Left kidney (tissue), 2 donors: ENCODE data around the gene FIGNL2. TPM values are rescaled to one million over a fixed set of nuclear protein-coding genes. Genes with fewer than 3 reads are reported as not detected.

Experiments
- DNase-seq: peaks from one replicate; pipeline ENCODE4 v3.0.0-alpha.2; 2013
- polyA plus RNA-seq: library from polyadenylated mRNA; unstranded; fragments of 120-200 nt; gene quantifications from one replicate; pipeline ENCODE4 v1.2.1, GENCODE V29; 2013; ENCODE audit not compliant: insufficient read length

FIGNL2 gene
- polyA plus RNA-seq, 1 donor = 3.4 TPM

GRCh38 chr12:51777457-51777856 lies 71.1 kb downstream of the FIGNL2 start:
- no peak for DNase-seq

- no peak for DNase-seq
These were observed 73.6 kb downstream of the FIGNL2 start for GRCh38 chr12:51774933-51775332.

DNA sequence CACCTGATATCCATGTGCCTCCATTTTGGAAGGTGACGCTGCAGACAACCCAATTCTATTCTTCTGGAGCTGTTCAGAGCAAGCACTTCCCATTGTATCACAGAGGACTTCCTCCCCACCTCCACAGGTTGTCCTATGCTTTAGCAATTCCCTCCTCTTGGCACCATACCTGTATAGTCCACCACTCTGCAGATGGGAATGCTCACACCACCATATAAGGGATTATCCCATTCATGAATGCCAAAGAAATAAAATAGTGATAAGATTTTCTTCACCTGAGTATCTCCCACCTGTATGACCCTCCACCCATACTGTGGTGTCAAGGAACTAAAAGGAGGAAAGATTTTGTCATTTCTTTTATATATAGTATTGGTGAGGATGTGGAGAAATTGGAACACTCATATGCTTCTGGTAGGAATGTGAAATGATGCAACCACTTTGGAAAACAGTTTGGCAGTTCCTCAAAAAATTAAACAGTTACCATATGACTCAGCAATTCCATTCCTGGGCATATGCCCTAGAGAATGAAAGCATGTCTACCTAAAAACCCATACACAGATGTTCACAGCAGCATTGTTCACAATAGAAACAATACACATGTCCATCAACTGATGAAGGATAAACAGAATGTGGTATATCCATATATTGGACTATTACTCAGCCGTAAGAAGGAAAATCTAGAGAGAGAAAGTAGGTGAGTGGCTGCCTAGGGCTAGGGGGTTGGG lies 75.2 kb downstream of the FIGNL2 start:
- DNase-seq = no peak

- DNase-seq = no peak
These were observed 77.5 kb downstream of the FIGNL2 start for GRCh38 chr12:51771008-51771407.

Other genes starting within 250 kb of the FIGNL2 start
- 0.17 TPM for gene ANKRD33, start 39.4 kb upstream of the FIGNL2 start, polyA plus RNA-seq
- gene ACVRL1, start 58.8 kb upstream of the FIGNL2 start, polyA plus RNA-seq = 28.2 TPM
- gene ACVR1B, start 103.0 kb upstream of the FIGNL2 start, polyA plus RNA-seq = 52.6 TPM
- 23.4 TPM for gene TAMALIN, start 158.2 kb upstream of the FIGNL2 start, polyA plus RNA-seq
- 29.5 TPM for gene NR4A1, start 202.7 kb upstream of the FIGNL2 start, polyA plus RNA-seq
- 23.4 TPM for gene ATG101, start 221.3 kb upstream of the FIGNL2 start, polyA plus RNA-seq
- not detected for gene SMIM41, start 231.0 kb upstream of the FIGNL2 start, polyA plus RNA-seq